Heart left ventricle (tissue), 16 donors: ENCODE data around the gene FAT4. TPM values are rescaled to one million over a fixed set of nuclear protein-coding genes. Genes with fewer than 3 reads are reported as not detected.

Experiments
- ATAC-seq, 4 donors: fragments of 200-7000 bp; cut with Tn5 transposase; one replicate each; pipeline ENCODE4 v1.9.1; 2020 to 2022; ENCODE audit warnings: moderate library complexity in 4 of 4, mild to moderate bottlenecking in 3 of 4, moderate number of reproducible peaks in 1 of 4
- DNase-seq, 5 donors: peaks; one replicate each; pipeline ENCODE4 v3.0.0-alpha.2; 2020
- H3K27ac ChIP-seq, 12 donors: fragments of 200-600 bp; sonication (generic) in 4 of 12; one replicate each; pipeline versions ENCODE4 v1.5.0 to v1.8.0; 2016 to 2022; ENCODE audit warnings: mild to moderate bottlenecking in 2 of 12
- H3K27me3 ChIP-seq, 9 donors: fragments of 200-600 bp; sonication (generic) in 2 of 9; one replicate each; pipeline versions ENCODE4 v1.5.1 to v1.8.0; 2016 to 2022; ENCODE audit warnings: mild to moderate bottlenecking in 3 of 9
- H3K36me3 ChIP-seq, 9 donors: fragments of 200-600 bp; sonication (generic) in 2 of 9; one replicate each; pipeline versions ENCODE4 v1.5.0 to v1.8.0; 2018 to 2022; ENCODE audit warnings: mild to moderate bottlenecking in 2 of 9
- H3K4me1 ChIP-seq, 12 donors: fragments of 200-600 bp; sonication (generic) in 4 of 12; one replicate each; pipeline versions ENCODE4 v1.5.0 to v1.8.0; 2016 to 2022; ENCODE audit warnings: mild to moderate bottlenecking in 3 of 12
- H3K4me3 ChIP-seq, 12 donors: fragments of 200-600 bp; sonication (generic) in 4 of 12; one replicate each; pipeline versions ENCODE4 v1.5.0 to v1.8.0; 2017 to 2022; ENCODE audit warnings: mild to moderate bottlenecking in 9 of 12, moderate library complexity in 4 of 12
- H3K9me3 ChIP-seq, 12 donors: fragments of 200-600 bp; sonication (generic) in 4 of 12; one replicate each; pipeline versions ENCODE4 v1.5.0 to v1.8.0; 2016 to 2022; ENCODE audit warnings: mild to moderate bottlenecking in 1 of 12
- CTCF ChIP-seq, 12 donors: fragments of 200-600 bp; sonication (generic) in 4 of 12; IDR thresholded peaks; one replicate each; pipeline versions ENCODE4 v1.5.0 to v1.8.0; 2018 to 2022; ENCODE audit warnings: antibody characterized with exemption in 12 of 12, mild to moderate bottlenecking in 5 of 12
- POLR2A ChIP-seq, 2 donors: fragments of 450-650 bp; IDR thresholded peaks; one replicate each; pipeline ENCODE4 v1.6.1; 2017; ENCODE audit warnings: antibody characterized with exemption in 2 of 2, mild to moderate bottlenecking in 2 of 2, moderate library complexity in 2 of 2
- WGBS, 4 donors: extraction: QIAGEN DNeasy Blood & Tissue Kit in 2 of 4; methylation state at CpG; one replicate each; pipeline versions ENCODE4 v1.1.5 to v1.1.7; 2013 to 2018; 5-methylcytosine and 5-hydroxymethylcytosine counted together
- intact Hi-C, 10 donors: fragments of 100-400 bp; cut with DNase I; formaldehyde crosslinking; loops; one replicate each; pipeline versions ENCODE4 v1.11.1 to v1.14.2; 2022
- polyA plus RNA-seq, 2 donors: library from polyadenylated mRNA; stranded (reverse); fragments of 200-250 nt; gene quantifications; one replicate each; pipeline ENCODE4 v1.2.3, GENCODE V29; 2013
- total RNA-seq, 9 donors: library from RNA; depleted of rRNA in 2 of 9; stranded (reverse); fragments of >200 nt in 2 of 9; fragmentation: NEBNext Ultra II Directional in 3 of 9; extraction: Animal tissue kit (Norgen Biotek cat#: 25700) in 3 of 9; gene quantifications; one replicate each; pipeline versions ENCODE4 v1.1.0 to v1.2.4, GENCODE V29; 2016 to 2023
- donor health status: ischemic (EF 13 %, LVEDD 7.1; RV severe dilation, severe dysfunction).
- donor health status: healthy with polysubstance abuse.
- donor health status: DM: no; HTN: yes; CAD: no.
- donor health status: DM: no; HTN: no; CAD: no.
- donor health status: ischemic (EF 25% LVEDD 6.9; RV normal size, moderate dysfunction).
- donor health status: ischemic (EF 25% LVEDD 5.7; RV mildly dilated, moderate dysfunction).
- donor health status: healthy.
- donor health status: DM: yes; HTN: yes; CAD: no.
- donor health status: ischemic (EF 35%, LVEDD 5.7; RV mildly dilated, moderate dysfunction).
- donor health status: nonischemic (EF 11% LVEDD 7.7; RV severe dilation, severe dysfunction).
- donor health status: DM: yes; HTN: yes; CAD: no.
- donor health status: PGD.
- donor health status: ischemic (EF 29% LVEDD 5.4; RV normal size, mild dysfunction).
- donor health status: nonischemic (EF 23%, LVEDD 6.1; RV moderate dilation, normal function).

Gene FAT4
- total and polyA plus RNA-seq, 11 donors: 1.3 to 16.3 (median 10.1) TPM

GRCh38 chr4:125267630-125268029, 47.1 kb upstream of the FAT4 start:
- Histone ChIP-seq H3K27ac (no peak overlapping the region), H3K4me3 (no peak overlapping the region), H3K4me1 (no peaks in the 10 kb centered on the region), H3K36me3 (no peaks in the 10 kb centered on the region), H3K9me3 (no peaks in the 10 kb centered on the region), H3K27me3 (no peaks in the 10 kb centered on the region)
- ATAC-seq (no peak), DNase-seq (no peak)
- TF ChIP-seq POLR2A (IDR thresholded peaks at IDR 0.05) (no peak), CTCF (IDR thresholded peaks at IDR 0.05) (no peak)
- intact Hi-C loops: no loop called here
- whole genome bisulfite sequencing, 4 donors: 51 to 70% (median 65%) methylated on average over 3 of the region's 3 CpGs

GRCh38 chr4:125268068-125268755, 46.5 kb upstream of the FAT4 start:
- no peaks in the 10 kb centered on the region for H3K9me3 ChIP-seq
- H3K4me1 ChIP-seq: no peaks in the 10 kb centered on the region
- no peak for TF ChIP-seq POLR2A (IDR thresholded peaks at IDR 0.05)
- TF ChIP-seq CTCF (IDR thresholded peaks at IDR 0.05): no peak
- H3K4me3 ChIP-seq: no peak overlapping the region
- no peaks in the 10 kb centered on the region for H3K27me3 ChIP-seq
- no peak for DNase-seq
- no peaks in the 10 kb centered on the region for H3K36me3 ChIP-seq
- intact Hi-C loops: no loop called here
- no peak for ATAC-seq
- 90 to 91% (median 91%) methylated on average over 5 of the region's 5 CpGs for WGBS, 4 donors
- no peak overlapping the region for H3K27ac ChIP-seq

- no peaks in the 10 kb centered on the region for H3K4me1 ChIP-seq
- intact Hi-C loops: no loop called here
- WGBS, 4 donors: 87 to 97% (median 93%) methylated on average over 1 of the region's 1 CpG
Measured at GRCh38 chr4:125276811-125277210, 37.9 kb upstream of the FAT4 start.

GRCh38 chr4:125277790-125278189, 37.0 kb upstream of the FAT4 start:
- H3K36me3 ChIP-seq: no peaks in the 10 kb centered on the region
- no peaks in the 10 kb centered on the region for H3K9me3 ChIP-seq
- intact Hi-C loops: no loop called here
- 65 to 94% (median 83%) methylated on average over 3 of the region's 3 CpGs for WGBS, 4 donors
- no peaks in the 10 kb centered on the region for H3K27me3 ChIP-seq
- H3K4me1 ChIP-seq: no peaks in the 10 kb centered on the region
- H3K4me3 ChIP-seq: no peak overlapping the region
- H3K27ac ChIP-seq: no peak overlapping the region
- ATAC-seq (no peak), DNase-seq (no peak)
- no peak for TF ChIP-seq POLR2A (IDR thresholded peaks at IDR 0.05)
- no peak for TF ChIP-seq CTCF (IDR thresholded peaks at IDR 0.05)

More at GRCh38 chr4:125276811-125277210, 37.9 kb upstream of the FAT4 start:
- H3K27me3 ChIP-seq: no peaks in the 10 kb centered on the region
- H3K4me3 ChIP-seq: no peak overlapping the region
- ATAC-seq (no peak), DNase-seq (no peak)
- no peak for TF ChIP-seq CTCF (IDR thresholded peaks at IDR 0.05)
- TF ChIP-seq POLR2A (IDR thresholded peaks at IDR 0.05): no peak
- no peak overlapping the region for H3K27ac ChIP-seq
- no peaks in the 10 kb centered on the region for H3K9me3 ChIP-seq
- H3K36me3 ChIP-seq: no peaks in the 10 kb centered on the region
